ENCODE results near the gene MTRF1. TPM values are rescaled to one million over a fixed set of nuclear protein-coding genes. Genes with fewer than 3 reads are reported as not detected.

The MTRF1 gene
- total RNA-seq, 1 experiment from 2014 or later: 11.4 TPM

- Histone ChIP-seq H3K9me3 (ENCODE audit: control insufficient read depth in 1 of 2, insufficient read depth in 1 of 2, low read depth in 1 of 2, low read length in 2 of 2) (no peaks in the 10 kb centered on the region), H4K20me1 (ENCODE audit: insufficient read depth) (no peaks in the 10 kb centered on the region), H3K79me2 (ENCODE audit: insufficient read depth, low read length) (no peaks in the 10 kb centered on the region), H3K4me1 (ENCODE audit: control insufficient read depth in 1 of 2, insufficient read depth in 2 of 2, low read length in 2 of 2) (peaks cover 0 to 8% of the 10 kb centered on the region in 2 experiments; a peak in 1 of 4 replicates), H3K36me3 (ENCODE audit: control insufficient read depth in 1 of 2, insufficient read depth in 2 of 2, low read length in 2 of 2) (no peaks in the 10 kb centered on the region), H3K9me2 (ENCODE audit: insufficient read depth) (no peaks in the 10 kb centered on the region), H3K4me3 (replicated peaks in 1 of 2; ENCODE audit: low read depth in 1 of 2, low read length in 2 of 2) (peak within 1 kb of the TSS; percentile 68 to 69), H2AFZ (ENCODE audit: low read depth, low read length, poor library complexity, severe bottlenecking) (peak within 1 kb of the TSS; percentile 87), H3K27ac (ENCODE audit: low read depth, low read length) (peak within 1 kb of the TSS; percentile 61), H3K4me2 (ENCODE audit: low read length) (peak within 1 kb of the TSS; percentile 75), H3K27me3 (ENCODE audit: insufficient read depth, low read length) (no peaks in the 10 kb centered on the region), H3K9ac (ENCODE audit: low read length) (peak within 1 kb of the TSS; percentile 65)
- intact Hi-C loops (cut with micrococcal nuclease): loop anchor here (1.0 kb wide), 1 partner anchor 62 kb away; the partner anchor contains the start of gene KBTBD6
- CTCF ChIA-PET: interaction anchor here (0.8 kb wide), 1 partner anchor 28 kb away, joined by 3 read pairs; no protein-coding TSS in a partner anchor
- POLR2A ChIA-PET: no interaction called here
- TSS peak; percentile 44 for BruUV-seq (replicated peaks)
- DNase-seq (ENCODE audit: low read depth, low spot score) (peak; percentile 79), ATAC-seq (peak; percentile 98)
- RAD21 ChIA-PET (ENCODE audit: low non-redundant PET in 1 of 2, low total read pairs in 2 of 2, uncharacterized antibody in 2 of 2, unreplicated experiment in 2 of 2): no interaction called here
- TF ChIP-seq SIN3A (IDR thresholded peaks at IDR 0.05; ENCODE audit: low read depth) (no peak), RAD21 (IDR thresholded peaks at IDR 0.05; ENCODE audit: low read depth) (no peak), CTCF (IDR thresholded peaks at IDR 0.05 in 2 of 3, conservative IDR thresholded peaks at IDR 0.05 in 1 of 3; ENCODE audit: borderline replicate concordance in 1 of 3, insufficient read depth in 1 of 3, low read depth in 2 of 3, low read length in 2 of 3) (no peak), SP1 (IDR thresholded peaks at IDR 0.05; ENCODE audit: low read depth) (peak; percentile 68), MAX (IDR thresholded peaks at IDR 0.05) (peak; percentile 31; the same call in 1 of the 2 replicates), ZNF274 (IDR thresholded peaks at IDR 0.05; ENCODE audit: low read depth, low read length) (no peak), EZH2 (IDR thresholded peaks at IDR 0.05) (no peak), TCF7L2 (IDR thresholded peaks at IDR 0.05; ENCODE audit: borderline replicate concordance, extremely low read depth, insufficient read depth, insufficient read length) (peak; percentile 27), ELF1 (IDR thresholded peaks at IDR 0.05; ENCODE audit: borderline replicate concordance, low read depth) (peak; percentile 62), ZBTB33 (IDR thresholded peaks at IDR 0.05; ENCODE audit: extremely low read depth, insufficient replicate concordance, low read length) (peak; percentile 94), ATF3 (IDR thresholded peaks at IDR 0.05) (no peak), EGR1 (IDR thresholded peaks at IDR 0.05; ENCODE audit: low read depth) (peak; percentile 89), CEBPB (IDR thresholded peaks at IDR 0.05; ENCODE audit: low read depth) (no peak), ZFX (IDR thresholded peaks at IDR 0.05) (peak; percentile 96), REST (IDR thresholded peaks at IDR 0.05; ENCODE audit: low read depth) (no peak), JUND (IDR thresholded peaks at IDR 0.05) (no peak), YY1 (IDR thresholded peaks at IDR 0.05; ENCODE audit: extremely low read depth, insufficient replicate concordance, low read depth, low read length) (peak; percentile 66), CBX3 (IDR thresholded peaks at IDR 0.05; ENCODE audit: low read depth) (peak; percentile 49; the same call in 1 of the 2 replicates)
Observed at GRCh38 chr13:41193919-41194824, 69.2 kb downstream of the MTRF1 start, which contains the start of gene KBTBD7. TSS of gene KBTBD7 (minus strand) at chr13:41194569. CDS start at chr13:41194257, 312 bp downstream.
